Sigmoid colon (tissue), 7 donors: ENCODE results near the gene ARSB. TPM values are rescaled to one million over a fixed set of nuclear protein-coding genes. Genes with fewer than 3 reads are reported as not detected.

ENCODE experiments used
- DNase-seq: peaks from one replicate; pipeline ENCODE4 v3.0.0-alpha.2; 2019
- H3K27ac ChIP-seq, 4 donors: fragments of 200-600 bp; sonication (generic); one replicate each; pipeline ENCODE4 v1.5.1; 2016 to 2019; ENCODE audit warnings: mild to moderate bottlenecking in 1 of 4
- H3K27me3 ChIP-seq, 3 donors: fragments of 200-600 bp; sonication (generic); one replicate each; pipeline ENCODE4 v1.5.1; 2019; ENCODE audit warnings: mild to moderate bottlenecking in 1 of 3
- H3K36me3 ChIP-seq, 4 donors: fragments of 200-600 bp; sonication (generic); one replicate each; pipeline ENCODE4 v1.5.1; 2016 to 2019
- H3K4me1 ChIP-seq, 4 donors: fragments of 200-600 bp; sonication (generic); one replicate each; pipeline ENCODE4 v1.5.1; 2017 to 2019
- H3K4me3 ChIP-seq, 4 donors: fragments of 200-600 bp; sonication (generic); one replicate each; pipeline ENCODE4 v1.5.1; 2017 to 2019; ENCODE audit warnings: mild to moderate bottlenecking in 2 of 4, moderate library complexity in 1 of 4
- H3K9me3 ChIP-seq, 4 donors: fragments of 200-600 bp in 3 of 4; sonication (generic) in 3 of 4; one replicate each; pipeline versions ENCODE4 v1.5.1 to v1.6.1; 2013 to 2019
- EP300 ChIP-seq, 4 donors: sonication (generic); formaldehyde crosslinking; IDR thresholded peaks; one replicate each; pipeline ENCODE4 v1.6.1; 2017; ENCODE audit warnings: antibody characterized with exemption in 4 of 4
- POLR2A ChIP-seq, 2 donors: fragments of 450-650 bp; IDR thresholded peaks; one replicate each; pipeline ENCODE4 v1.6.1; 2016; ENCODE audit warnings: antibody characterized with exemption in 2 of 2, mild to moderate bottlenecking in 2 of 2, moderate library complexity in 2 of 2
- POLR2AphosphoS5 ChIP-seq, 4 donors: sonication (generic); formaldehyde crosslinking; IDR thresholded peaks; one replicate each; pipeline ENCODE4 v1.6.1; 2017; ENCODE audit warnings: antibody characterized with exemption in 4 of 4
- WGBS, 2 donors: extraction: QIAGEN DNeasy Blood & Tissue Kit; methylation state at CpG; one replicate each; pipeline ENCODE4 v1.1.7; 2013; 5-methylcytosine and 5-hydroxymethylcytosine counted together
- intact Hi-C: fragments of 100-400 bp; cut with DNase I; formaldehyde crosslinking; loops from one replicate; pipeline ENCODE4 v1.15.1; 2023
- polyA plus RNA-seq, 3 donors: library from polyadenylated mRNA; stranded (reverse); fragments of 200-250 nt; gene quantifications; one replicate each; pipeline ENCODE4 v1.2.3, GENCODE V29; 2013
- total RNA-seq, 4 donors: library from RNA; depleted of rRNA; stranded (reverse); fragments of >200 nt; gene quantifications; one replicate each; pipeline ENCODE4 v1.1.0, GENCODE V29; 2016
- TF ChIP-seq, protein P1 (sequence below), 4 experiments: fragments of 450-650 bp in 3 of 4; fragments of 200-600 bp in 1 of 4; IDR thresholded peaks; one replicate each; pipeline ENCODE4 v1.5.1; 2016 to 2019; ENCODE audit warnings: antibody characterized with exemption in 4 of 4, mild to moderate bottlenecking in 3 of 4, moderate library complexity in 2 of 4
- donor health status: healthy with polysubstance abuse.
- donor health status: Bipolar disorder and iron deficiency.
- donor health status: healthy.

The ARSB gene
- total and polyA plus RNA-seq, 7 donors: 1.2 to 22.2 (median 8.6) TPM

DNA sequence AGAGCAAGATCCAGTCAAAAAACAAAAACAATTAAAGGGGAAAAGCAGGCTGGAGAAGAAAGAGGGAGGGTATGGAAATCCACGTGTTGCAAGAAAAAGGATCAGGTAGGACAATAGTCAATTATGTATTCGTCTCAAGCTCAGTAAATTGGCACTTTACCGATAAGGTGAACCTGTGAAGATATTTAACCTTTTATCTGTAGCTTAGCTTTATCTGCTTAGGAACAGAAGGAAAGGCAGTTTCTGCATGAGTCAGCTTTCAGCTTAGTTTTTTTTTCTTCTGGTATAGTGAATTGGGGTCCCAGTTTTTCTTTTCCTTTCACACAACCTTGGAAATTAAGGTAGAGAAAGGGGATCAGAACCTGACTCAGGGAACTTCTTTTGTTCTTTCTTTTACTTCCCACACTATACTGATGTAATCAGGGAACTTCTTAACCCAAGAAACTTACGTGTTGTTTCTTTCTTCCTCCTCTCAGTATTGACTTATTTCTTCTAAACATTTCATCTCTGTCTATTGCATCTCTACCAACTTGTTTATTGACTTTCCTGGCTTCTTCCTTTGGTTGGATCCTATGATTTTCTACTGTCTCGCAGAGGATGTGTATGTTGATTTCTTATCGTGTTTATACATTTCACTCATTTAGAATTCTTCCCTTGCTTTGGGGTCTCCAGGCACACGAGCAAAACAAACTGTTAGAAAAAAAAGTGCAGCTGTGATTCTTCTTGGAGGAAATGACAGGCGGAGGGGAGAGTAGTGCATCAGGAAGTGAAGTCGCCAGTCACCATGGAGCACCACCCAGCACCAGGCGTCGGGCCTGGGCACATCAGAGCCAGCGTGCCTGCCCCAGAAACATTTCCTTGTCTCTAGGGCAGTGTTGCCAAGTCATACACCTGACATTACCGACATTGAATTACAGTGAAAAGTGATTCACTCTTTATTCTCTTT is 213.6 kb downstream of the ARSB start:
- H3K27me3 ChIP-seq: no peaks in the 10 kb centered on the region
- TF ChIP-seq, protein P1, sequence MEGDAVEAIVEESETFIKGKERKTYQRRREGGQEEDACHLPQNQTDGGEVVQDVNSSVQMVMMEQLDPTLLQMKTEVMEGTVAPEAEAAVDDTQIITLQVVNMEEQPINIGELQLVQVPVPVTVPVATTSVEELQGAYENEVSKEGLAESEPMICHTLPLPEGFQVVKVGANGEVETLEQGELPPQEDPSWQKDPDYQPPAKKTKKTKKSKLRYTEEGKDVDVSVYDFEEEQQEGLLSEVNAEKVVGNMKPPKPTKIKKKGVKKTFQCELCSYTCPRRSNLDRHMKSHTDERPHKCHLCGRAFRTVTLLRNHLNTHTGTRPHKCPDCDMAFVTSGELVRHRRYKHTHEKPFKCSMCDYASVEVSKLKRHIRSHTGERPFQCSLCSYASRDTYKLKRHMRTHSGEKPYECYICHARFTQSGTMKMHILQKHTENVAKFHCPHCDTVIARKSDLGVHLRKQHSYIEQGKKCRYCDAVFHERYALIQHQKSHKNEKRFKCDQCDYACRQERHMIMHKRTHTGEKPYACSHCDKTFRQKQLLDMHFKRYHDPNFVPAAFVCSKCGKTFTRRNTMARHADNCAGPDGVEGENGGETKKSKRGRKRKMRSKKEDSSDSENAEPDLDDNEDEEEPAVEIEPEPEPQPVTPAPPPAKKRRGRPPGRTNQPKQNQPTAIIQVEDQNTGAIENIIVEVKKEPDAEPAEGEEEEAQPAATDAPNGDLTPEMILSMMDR (IDR thresholded peaks at IDR 0.05): no peak
- no peak for TF ChIP-seq EP300 (IDR thresholded peaks at IDR 0.05)
- H3K4me3 ChIP-seq: no peak overlapping the region
- no peaks in the 10 kb centered on the region for H3K36me3 ChIP-seq
- intact Hi-C loops: no loop called here
- H3K27ac ChIP-seq: peak overlapping the region in 1 of 4 donors; percentile 9
- WGBS, 2 donors: 36% methylated on average over 13 of the region's 13 CpGs
- DNase-seq: no peak
- peaks cover 0 to 13% (median 9%) of the 10 kb centered on the region in 4 donors for H3K4me1 ChIP-seq
- H3K9me3 ChIP-seq: no peaks in the 10 kb centered on the region

DNA sequence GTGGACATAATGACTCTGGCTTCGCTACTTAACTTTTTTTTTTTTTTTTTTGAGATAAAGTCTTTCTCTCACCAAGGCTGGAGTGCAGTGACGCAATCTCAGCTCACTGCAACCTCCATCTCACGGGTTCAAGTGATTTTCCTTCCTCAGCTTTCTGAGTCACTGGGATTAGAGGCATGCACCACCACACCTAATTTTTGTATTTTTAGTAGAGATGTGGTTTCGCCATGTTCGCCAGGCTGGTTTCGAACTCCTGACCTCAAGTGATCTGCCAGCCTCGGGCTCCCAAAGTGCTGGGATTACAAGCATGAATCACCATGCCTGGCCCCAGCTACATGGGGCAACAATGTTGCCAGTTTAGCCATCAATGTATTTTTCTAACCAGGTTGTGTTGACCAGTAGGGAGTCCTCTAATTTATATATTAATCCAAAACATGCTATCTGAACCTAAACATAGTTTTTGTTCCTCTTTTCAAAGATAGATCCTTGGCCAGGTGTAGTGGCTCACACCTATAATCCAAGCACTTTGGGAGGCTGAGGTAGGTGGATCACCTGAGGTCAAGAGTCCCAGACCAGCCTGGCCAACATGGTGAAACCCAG is 216.2 kb downstream of the ARSB start:
- no peak for DNase-seq
- H3K4me1 ChIP-seq: peaks cover 0 to 26% (median 21%) of the 10 kb centered on the region in 4 donors
- TF ChIP-seq EP300 (IDR thresholded peaks at IDR 0.05) (no peak), POLR2A (IDR thresholded peaks at IDR 0.05) (no peak), POLR2AphosphoS5 (IDR thresholded peaks at IDR 0.05) (no peak)
- TF ChIP-seq, protein P1 (IDR thresholded peaks at IDR 0.05): no peak
- H3K36me3 ChIP-seq: no peaks in the 10 kb centered on the region
- H3K4me3 ChIP-seq: no peak overlapping the region
- H3K27ac ChIP-seq: no peak overlapping the region
- intact Hi-C loops: loop anchor here (10.0 kb wide), 1 partner anchor 224 kb away; no protein-coding TSS in a partner anchor
- H3K27me3 ChIP-seq: no peaks in the 10 kb centered on the region
- H3K9me3 ChIP-seq: no peaks in the 10 kb centered on the region
- 85 to 95% methylated on average over 7 of the region's 7 CpGs for WGBS, 2 donors

DNA sequence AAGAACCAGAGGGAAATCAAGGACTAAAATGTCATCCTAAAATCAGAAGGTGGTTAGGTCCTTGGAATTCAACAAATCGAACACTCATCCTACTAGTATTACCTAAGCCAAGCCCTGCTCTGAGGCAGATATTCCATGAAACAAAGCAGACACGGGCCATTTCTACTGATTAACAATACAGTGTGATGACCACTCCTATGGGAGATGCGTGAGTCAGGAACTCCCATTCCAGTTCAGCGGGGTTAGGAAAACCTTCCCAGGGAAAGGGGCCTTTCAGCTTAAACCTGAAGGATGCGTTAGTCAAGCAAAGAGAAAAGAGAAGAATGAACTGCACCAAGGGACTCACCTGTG is 218.7 kb downstream of the ARSB start:
- intact Hi-C loops: loop anchor here (10.0 kb wide), 1 partner anchor 222 kb away; no protein-coding TSS in a partner anchor
- WGBS, 2 donors: 90 to 92% methylated on average over 5 of the region's 5 CpGs
- Histone ChIP-seq H3K4me3 (no peak overlapping the region), H3K27me3 (no peaks in the 10 kb centered on the region), H3K4me1 (peaks cover 0 to 20% (median 19%) of the 10 kb centered on the region in 4 donors), H3K36me3 (no peaks in the 10 kb centered on the region), H3K27ac (peak overlapping the region in 3 of 4 donors; percentile 59 to 75 (median 69)), H3K9me3 (no peaks in the 10 kb centered on the region)
- TF ChIP-seq, protein P1 (IDR thresholded peaks at IDR 0.05): no peak
- TF ChIP-seq POLR2AphosphoS5 (IDR thresholded peaks at IDR 0.05) (no peak), EP300 (IDR thresholded peaks at IDR 0.05) (no peak), POLR2A (IDR thresholded peaks at IDR 0.05) (no peak)
- no peak for DNase-seq

DNA sequence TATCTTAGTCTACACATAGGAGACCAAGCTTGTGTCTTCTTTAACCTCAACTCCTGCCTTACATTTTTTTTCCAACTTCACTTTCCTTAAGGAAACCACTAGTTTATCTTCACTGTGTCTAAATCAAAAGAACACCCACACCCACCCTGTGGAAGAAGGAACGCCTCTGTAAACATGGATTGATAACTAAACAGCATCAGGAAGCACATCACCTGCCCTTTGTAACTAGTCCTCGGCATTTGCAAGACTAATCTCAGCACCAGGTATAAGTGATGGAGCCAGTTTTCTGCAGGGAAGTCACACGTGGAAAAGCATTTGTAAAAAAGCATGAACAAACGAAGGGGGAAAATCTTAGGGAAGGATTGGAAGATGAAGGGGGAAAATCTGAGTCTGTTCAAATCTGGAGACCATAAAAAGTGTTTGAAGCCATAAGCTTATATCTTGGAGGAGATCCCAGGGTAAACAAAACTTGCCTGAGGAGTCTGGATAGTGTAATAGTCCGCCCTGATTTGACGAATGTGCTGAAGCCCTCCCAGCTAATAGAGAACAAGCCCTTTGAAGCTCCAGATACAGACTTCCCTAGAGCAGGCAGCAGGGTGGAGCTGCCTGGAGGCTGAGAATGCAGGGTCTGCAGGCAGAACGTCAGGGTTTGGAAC is 219.2 kb downstream of the ARSB start:
- WGBS, 2 donors: 22 to 60% methylated on average over 7 of the region's 7 CpGs
- H3K27me3 ChIP-seq: no peaks in the 10 kb centered on the region
- H3K9me3 ChIP-seq: no peaks in the 10 kb centered on the region
- peaks cover 0 to 20% (median 19%) of the 10 kb centered on the region in 4 donors for H3K4me1 ChIP-seq
- intact Hi-C loops: loop anchor here (10.0 kb wide), 1 partner anchor 221 kb away; no protein-coding TSS in a partner anchor
- H3K27ac ChIP-seq: peak overlapping the region in 3 of 4 donors; percentile 59 to 75 (median 69)
- DNase-seq: no peak
- TF ChIP-seq EP300 (IDR thresholded peaks at IDR 0.05) (peak in 3 of 4 donors; percentile 18 to 47 (median 29)), POLR2AphosphoS5 (IDR thresholded peaks at IDR 0.05) (peak; percentile 72 to 88 (median 80)), POLR2A (IDR thresholded peaks at IDR 0.05) (no peak)
- TF ChIP-seq, protein P1 (IDR thresholded peaks at IDR 0.05): no peak
- no peak overlapping the region for H3K4me3 ChIP-seq
- no peaks in the 10 kb centered on the region for H3K36me3 ChIP-seq
